ENCODE measurements around the gene SCGB1D4.

Gene SCGB1D4

GRCh38 chr11:62251698-62252097 is 47.2 kb downstream of the SCGB1D4 start:
- H3K27me3 ChIP-seq (ENCODE audit: insufficient read depth, low read depth, severe bottlenecking) = no peaks in the 10 kb centered on the region
- TF ChIP-seq CTCF (IDR thresholded peaks at IDR 0.05; ENCODE audit: low read depth, low read length) = no peak
- H3K27ac ChIP-seq = no peak overlapping the region
- peaks cover 9% of the 10 kb centered on the region for H3K9me3 ChIP-seq (ENCODE audit: severe bottlenecking)
- DNase-seq = no peak
- no peak overlapping the region for H3K4me3 ChIP-seq (ENCODE audit: low read depth, low read length)
- no peaks in the 10 kb centered on the region for H3K36me3 ChIP-seq
